ENCODE results near the gene CHDH. TPM values are rescaled to one million over a fixed set of nuclear protein-coding genes. Genes with fewer than 3 reads are reported as not detected.

The CHDH gene
- total RNA-seq, 4 donors from 2014 or later = 0.16 to 2.6 (median 1.6) TPM

- TF ChIP-seq, protein P1, sequence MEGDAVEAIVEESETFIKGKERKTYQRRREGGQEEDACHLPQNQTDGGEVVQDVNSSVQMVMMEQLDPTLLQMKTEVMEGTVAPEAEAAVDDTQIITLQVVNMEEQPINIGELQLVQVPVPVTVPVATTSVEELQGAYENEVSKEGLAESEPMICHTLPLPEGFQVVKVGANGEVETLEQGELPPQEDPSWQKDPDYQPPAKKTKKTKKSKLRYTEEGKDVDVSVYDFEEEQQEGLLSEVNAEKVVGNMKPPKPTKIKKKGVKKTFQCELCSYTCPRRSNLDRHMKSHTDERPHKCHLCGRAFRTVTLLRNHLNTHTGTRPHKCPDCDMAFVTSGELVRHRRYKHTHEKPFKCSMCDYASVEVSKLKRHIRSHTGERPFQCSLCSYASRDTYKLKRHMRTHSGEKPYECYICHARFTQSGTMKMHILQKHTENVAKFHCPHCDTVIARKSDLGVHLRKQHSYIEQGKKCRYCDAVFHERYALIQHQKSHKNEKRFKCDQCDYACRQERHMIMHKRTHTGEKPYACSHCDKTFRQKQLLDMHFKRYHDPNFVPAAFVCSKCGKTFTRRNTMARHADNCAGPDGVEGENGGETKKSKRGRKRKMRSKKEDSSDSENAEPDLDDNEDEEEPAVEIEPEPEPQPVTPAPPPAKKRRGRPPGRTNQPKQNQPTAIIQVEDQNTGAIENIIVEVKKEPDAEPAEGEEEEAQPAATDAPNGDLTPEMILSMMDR (IDR thresholded peaks at IDR 0.05) = no peak
- ATAC-seq (ENCODE audit: low FRiP score) (no peak), DNase-seq (ENCODE audit: low spot score) (no peak)
Measured at GRCh38 chr3:53798144-53798543, 48.1 kb downstream of the CHDH start.

DNA sequence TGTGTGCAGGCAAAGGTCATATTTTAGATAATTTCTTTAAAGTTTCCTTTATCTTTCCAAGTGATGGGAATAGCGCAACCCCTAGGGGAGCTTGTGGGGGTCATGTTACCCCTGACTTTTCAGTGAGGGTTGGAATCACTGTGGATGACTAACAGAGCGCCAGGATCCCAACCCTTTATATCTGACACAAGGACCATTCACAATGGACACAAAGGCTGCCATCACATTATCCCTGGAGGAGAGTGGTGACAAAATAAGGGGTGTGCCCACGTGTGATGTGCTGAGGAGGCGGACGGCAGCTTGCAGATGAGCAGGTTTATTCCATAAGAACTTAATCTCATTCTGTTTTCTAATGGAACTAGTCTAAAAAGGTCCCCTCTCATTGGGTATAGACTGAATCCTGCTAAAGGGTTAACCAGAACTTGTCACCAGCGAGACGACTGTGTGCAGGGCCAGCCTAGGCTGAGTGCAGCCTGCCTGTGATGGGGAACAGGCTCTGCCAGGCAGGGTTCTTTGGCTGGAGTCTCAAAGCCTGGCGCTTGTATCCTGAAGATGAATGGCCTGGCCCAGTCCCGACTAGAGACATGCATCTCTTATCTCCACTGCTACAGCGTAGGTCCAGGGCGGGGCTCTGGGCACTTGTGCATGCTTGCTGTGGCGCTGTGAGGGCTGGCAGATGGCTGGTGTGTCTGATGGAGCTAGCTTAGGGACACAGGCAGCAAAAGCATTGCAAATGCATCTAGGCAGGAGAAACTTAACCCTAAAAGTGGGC, 50.2 kb downstream of the CHDH start:
- ATAC-seq (ENCODE audit: low FRiP score) (no peak), DNase-seq (ENCODE audit: low spot score) (no peak)
- TF ChIP-seq, protein P1 (IDR thresholded peaks at IDR 0.05) = no peak

DNA sequence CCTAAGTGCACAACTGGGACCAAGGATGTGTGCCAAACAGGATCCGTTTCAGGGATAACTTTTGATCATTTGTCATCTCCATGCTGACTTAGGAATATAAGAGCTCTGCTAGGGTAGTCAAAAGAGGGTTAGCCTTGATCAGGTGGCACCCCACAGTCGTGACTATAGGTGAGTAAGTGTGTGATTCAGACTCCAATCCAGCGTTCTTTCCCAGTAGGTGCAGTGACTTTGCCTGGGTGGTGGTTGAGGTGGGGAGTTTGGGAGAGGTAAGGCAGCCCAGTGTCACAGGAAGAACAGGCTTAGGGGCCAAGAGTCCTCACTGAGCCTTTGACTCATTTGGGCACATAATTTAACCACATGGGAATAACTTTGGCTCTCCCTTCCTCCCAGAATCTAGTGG, 51.0 kb downstream of the CHDH start:
- DNase-seq (ENCODE audit: low spot score) (no peak), ATAC-seq (ENCODE audit: low FRiP score) (no peak)
- TF ChIP-seq, protein P1 (IDR thresholded peaks at IDR 0.05) = no peak

- no peak for ATAC-seq (ENCODE audit: low FRiP score)
- DNase-seq (ENCODE audit: low spot score) = no peak
- TF ChIP-seq, protein P1 (IDR thresholded peaks at IDR 0.05) = no peak
Measured at GRCh38 chr3:53794597-53794996, 51.6 kb downstream of the CHDH start.

DNA sequence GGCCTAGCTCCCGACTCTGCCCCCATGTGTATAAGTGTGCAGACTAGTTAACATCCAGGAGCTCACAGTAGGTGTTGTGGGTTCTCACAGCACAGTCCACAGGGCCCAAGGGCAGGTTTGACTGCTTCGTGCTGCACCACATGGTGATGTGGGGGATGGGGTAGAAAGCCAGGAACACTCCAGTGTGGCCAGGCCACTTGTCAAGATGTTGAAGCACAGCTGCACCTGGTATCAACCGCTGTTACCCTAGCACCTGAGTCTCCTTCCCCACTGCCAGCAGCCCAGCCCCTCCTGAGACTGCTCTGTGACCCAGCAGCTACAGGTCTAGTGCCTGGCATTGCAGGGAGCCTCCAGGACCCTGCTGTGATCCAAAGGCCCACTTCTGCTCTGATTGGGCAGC, 53.4 kb downstream of the CHDH start:
- no peak for ATAC-seq (ENCODE audit: low FRiP score)
- DNase-seq (ENCODE audit: low spot score) = no peak
- TF ChIP-seq, protein P1 (IDR thresholded peaks at IDR 0.05) = no peak

GRCh38 chr3:53791317-53791716, 54.9 kb downstream of the CHDH start:
- TF ChIP-seq, protein P1 (IDR thresholded peaks at IDR 0.05) = no peak
- ATAC-seq (ENCODE audit: low FRiP score) (no peak), DNase-seq (ENCODE audit: low spot score) (no peak)

- ATAC-seq (ENCODE audit: low FRiP score) (no peak), DNase-seq (ENCODE audit: low spot score) (no peak)
- TF ChIP-seq, protein P1 (IDR thresholded peaks at IDR 0.05) = no peak
Measured at GRCh38 chr3:53790470-53790869, 55.7 kb downstream of the CHDH start.
